AG04450 (cell line): ENCODE data around the gene PLCL1. TPM values are rescaled to one million over a fixed set of nuclear protein-coding genes. Genes with fewer than 3 reads are reported as not detected.

Source experiments
- CTCF ChIA-PET: fragments of 300-600, 350-600 bp; formaldehyde crosslinking; extraction: SDS; loops from one replicate; lab custom pipeline; 2022; ENCODE audit warnings: antibody characterized with exemption, inconsistent platforms; lab: Charles Lee
- POLR2A ChIA-PET: fragments of 350-600 bp; formaldehyde crosslinking; extraction: SDS; loops from one replicate; lab custom pipeline; 2021; ENCODE audit warnings: antibody characterized with exemption, inconsistent platforms; lab: Yijun Ruan, JAX
- DNase-seq: peaks from one replicate; pipeline ENCODE4 v3.0.0-alpha.2; 2011; ENCODE audit warnings: low read depth, low spot score
- H3K27ac ChIP-seq: one replicate; pipeline ENCODE4 v1.5.1; 2012; ENCODE audit warnings: low read depth, low read length, control low read depth
- H3K27me3 ChIP-seq: one replicate; pipeline ENCODE4 v1.6.0; 2012; ENCODE audit warnings: low read length; ENCODE audit not compliant: control insufficient read depth, insufficient read depth
- H3K4me3 ChIP-seq: 2 replicates; pipeline ENCODE4 v1.5.1; 2011; ENCODE audit warnings: mild to moderate bottlenecking, low read depth, low read length, control low read depth
- H3K9me3 ChIP-seq: 2 replicates; pipeline ENCODE4 v1.5.1; 2012; ENCODE audit warnings: low read length; ENCODE audit not compliant: control insufficient read depth, insufficient read depth
- CTCF ChIP-seq: IDR thresholded peaks from 2 replicates; pipeline ENCODE4 v1.5.1; 2011; ENCODE audit warnings: low read depth, low read length, control low read depth, inconsistent platforms
- polyA plus RNA-seq: library from polyadenylated mRNA; depleted of rRNA; stranded (reverse); fragments of >200 nt; gene quantifications from 2 replicates; pipeline ENCODE4 v1.2.3, GENCODE V29; 2011

Gene PLCL1
- polyA plus RNA-seq, 1 experiment: 0.43 TPM

GRCh38 chr2:197867033-197867432 is 62.6 kb downstream of the PLCL1 start:
- POLR2A ChIA-PET: no interaction called here
- DNase-seq: no peak
- CTCF ChIA-PET: interaction anchor here (1.3 kb wide), 1 partner anchor 17 kb away, joined by 3 read pairs; no protein-coding TSS in a partner anchor
- no peak for TF ChIP-seq CTCF
- H3K27ac ChIP-seq: no peak overlapping the region
- no peaks in the 10 kb centered on the region for H3K27me3 ChIP-seq
- no peak overlapping the region for H3K4me3 ChIP-seq
- H3K9me3 ChIP-seq: no peaks in the 10 kb centered on the region

DNA sequence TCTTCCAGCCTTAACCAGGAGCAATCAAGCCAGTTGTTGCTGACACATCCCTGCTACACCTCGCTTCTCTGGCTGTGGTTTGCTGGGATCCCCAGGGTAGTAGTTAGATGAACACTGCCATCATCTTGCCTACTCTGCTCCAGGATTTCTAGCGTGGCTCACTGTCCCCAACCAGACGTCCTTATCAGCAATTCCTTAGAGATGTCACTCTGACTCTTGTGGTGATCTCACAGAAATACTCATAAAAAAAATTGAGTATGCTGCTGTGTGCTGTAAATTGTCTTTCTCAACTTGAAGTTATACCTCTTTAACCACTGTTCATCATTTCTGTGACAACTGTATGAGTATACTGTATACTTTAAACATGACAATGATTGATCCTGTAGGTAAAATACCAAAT is 63.2 kb downstream of the PLCL1 start:
- no peaks in the 10 kb centered on the region for H3K27me3 ChIP-seq
- ChIA-PET CTCF (interaction anchor here (1.2 kb wide), 1 partner anchor 54 kb away, joined by 3 read pairs; no protein-coding TSS in a partner anchor), POLR2A (no interaction called here)
- TF ChIP-seq CTCF: no peak
- H3K27ac ChIP-seq: no peak overlapping the region
- no peak for DNase-seq
- no peaks in the 10 kb centered on the region for H3K9me3 ChIP-seq
- H3K4me3 ChIP-seq: no peak overlapping the region

DNA sequence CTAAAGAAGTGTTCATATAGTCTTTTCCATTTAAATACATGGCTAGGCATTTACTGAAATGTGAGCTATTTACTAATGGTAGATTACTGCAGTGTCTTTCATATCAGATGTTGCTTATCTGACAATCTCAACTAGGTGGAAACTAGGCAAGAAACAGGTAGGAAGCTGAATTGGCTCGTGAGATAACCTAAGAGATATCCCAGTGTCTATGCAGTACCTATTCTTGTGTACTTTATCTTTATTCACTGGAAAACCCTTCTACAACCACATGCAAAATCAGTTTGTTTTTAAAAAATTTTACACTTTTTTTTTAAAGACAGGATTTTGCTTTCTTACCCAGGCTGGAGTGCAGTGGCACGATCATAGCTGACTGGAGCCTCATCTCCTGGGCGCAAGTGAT is 63.8 kb downstream of the PLCL1 start:
- no peaks in the 10 kb centered on the region for H3K9me3 ChIP-seq
- no peaks in the 10 kb centered on the region for H3K27me3 ChIP-seq
- H3K27ac ChIP-seq: no peak overlapping the region
- no peak for DNase-seq
- TF ChIP-seq CTCF: no peak
- H3K4me3 ChIP-seq: no peak overlapping the region
- POLR2A ChIA-PET: no interaction called here
- CTCF ChIA-PET: interaction anchor here (1.2 kb wide), 1 partner anchor 55 kb away, joined by 3 read pairs; no protein-coding TSS in a partner anchor

- no peak for DNase-seq
- Histone ChIP-seq H3K27ac (no peak overlapping the region), H3K27me3 (no peaks in the 10 kb centered on the region), H3K4me3 (no peak overlapping the region), H3K9me3 (no peaks in the 10 kb centered on the region)
- POLR2A ChIA-PET: no interaction called here
- no peak for TF ChIP-seq CTCF
- CTCF ChIA-PET: no interaction called here
Observed at GRCh38 chr2:197869041-197869440, 64.6 kb downstream of the PLCL1 start.

GRCh38 chr2:197869501-197870111 is 65.2 kb downstream of the PLCL1 start:
- no peak for TF ChIP-seq CTCF
- Histone ChIP-seq H3K9me3 (no peaks in the 10 kb centered on the region), H3K4me3 (no peak overlapping the region), H3K27ac (no peak overlapping the region), H3K27me3 (no peaks in the 10 kb centered on the region)
- no peak for DNase-seq
- ChIA-PET POLR2A (no interaction called here), CTCF (no interaction called here)
